ENCODE data around the gene AFF2.

Gene AFF2

DNA sequence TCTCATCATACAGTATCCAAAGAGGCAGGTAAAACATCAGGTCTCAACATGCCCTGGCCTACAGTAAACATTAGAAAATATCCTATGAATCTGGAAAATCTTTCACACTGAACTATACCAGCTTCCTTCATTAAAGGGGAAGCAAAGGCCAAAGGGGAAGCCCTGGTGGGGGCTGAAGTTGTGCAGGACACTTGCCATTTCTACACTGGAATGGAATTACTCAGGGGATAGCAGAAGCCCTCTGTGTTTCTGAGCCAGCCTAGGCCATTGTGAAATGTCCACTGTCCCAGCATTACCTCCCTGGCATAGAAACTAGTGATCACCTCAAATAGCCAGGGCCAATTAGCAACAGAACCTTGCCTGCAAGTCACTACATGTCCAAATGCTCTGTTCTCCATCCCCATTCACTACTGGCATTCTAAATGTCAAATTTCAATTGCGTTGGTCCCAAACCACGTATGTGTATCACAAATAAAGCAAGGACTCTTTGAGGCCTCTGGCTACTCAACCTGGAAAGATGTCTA is 429.9 kb downstream of the AFF2 start:
- no peaks in the 10 kb centered on the region for H3K9me3 ChIP-seq (ENCODE audit: insufficient read depth, low read length)
- TF ChIP-seq YY1 (IDR thresholded peaks at IDR 0.05; ENCODE audit: insufficient read depth, insufficient read length) (no peak), ZNF274 (IDR thresholded peaks at IDR 0.05; ENCODE audit: low read depth, low read length) (no peak), SUZ12 (IDR thresholded peaks at IDR 0.05; ENCODE audit: extremely low read depth, insufficient read depth, insufficient read length) (no peak)
- H3K27me3 ChIP-seq (ENCODE audit: insufficient read depth, insufficient read length): no peaks in the 10 kb centered on the region

DNA sequence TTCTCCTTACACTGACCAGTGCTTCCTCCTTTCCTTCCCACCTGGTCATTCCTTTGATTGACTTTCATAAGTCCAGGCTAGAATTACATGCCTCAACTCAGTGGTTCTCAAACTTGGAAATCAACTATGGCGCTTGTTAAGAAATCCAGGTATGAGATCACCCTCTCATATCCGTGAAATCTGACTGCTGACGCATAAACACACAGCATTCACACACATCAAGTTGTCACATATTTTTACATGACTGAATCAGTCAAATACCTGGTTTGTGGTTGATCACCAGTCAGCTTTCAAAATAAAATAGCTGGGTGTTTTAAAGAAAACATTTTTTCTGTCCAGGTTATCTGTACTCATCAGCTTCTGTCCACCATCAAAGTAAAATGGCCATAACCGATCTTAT is 433.5 kb downstream of the AFF2 start:
- H3K36me3 ChIP-seq (ENCODE audit: insufficient read depth, insufficient read length, low read length): no peaks in the 10 kb centered on the region
- TF ChIP-seq ZNF274 (IDR thresholded peaks at IDR 0.05; ENCODE audit: low read depth, low read length) (no peak), YY1 (IDR thresholded peaks at IDR 0.05; ENCODE audit: insufficient read depth, insufficient read length) (no peak), SUZ12 (IDR thresholded peaks at IDR 0.05; ENCODE audit: extremely low read depth, insufficient read depth, insufficient read length) (no peak)
- no peak overlapping the region for H3K4me3 ChIP-seq (ENCODE audit: insufficient read length, low read depth)
- H3K4me1 ChIP-seq (ENCODE audit: insufficient read depth, insufficient read length): no peaks in the 10 kb centered on the region
- no peaks in the 10 kb centered on the region for H3K27me3 ChIP-seq (ENCODE audit: insufficient read depth, insufficient read length)
- no peak overlapping the region for H3K9ac ChIP-seq (ENCODE audit: insufficient read length, low read depth)
- DNase-seq (ENCODE audit: low read depth, low spot score): no peak
- no peaks in the 10 kb centered on the region for H3K9me3 ChIP-seq (ENCODE audit: insufficient read depth, low read length)

More for the DNA sequence above, 429.9 kb downstream of the AFF2 start:
- H3K4me1 ChIP-seq (ENCODE audit: insufficient read depth, insufficient read length): no peaks in the 10 kb centered on the region
- no peaks in the 10 kb centered on the region for H3K36me3 ChIP-seq (ENCODE audit: insufficient read depth, insufficient read length, low read length)
- no peak for DNase-seq (ENCODE audit: low read depth, low spot score)
- H3K4me3 ChIP-seq (ENCODE audit: insufficient read length, low read depth): no peak overlapping the region
- H3K9ac ChIP-seq (ENCODE audit: insufficient read length, low read depth): no peak overlapping the region

DNA sequence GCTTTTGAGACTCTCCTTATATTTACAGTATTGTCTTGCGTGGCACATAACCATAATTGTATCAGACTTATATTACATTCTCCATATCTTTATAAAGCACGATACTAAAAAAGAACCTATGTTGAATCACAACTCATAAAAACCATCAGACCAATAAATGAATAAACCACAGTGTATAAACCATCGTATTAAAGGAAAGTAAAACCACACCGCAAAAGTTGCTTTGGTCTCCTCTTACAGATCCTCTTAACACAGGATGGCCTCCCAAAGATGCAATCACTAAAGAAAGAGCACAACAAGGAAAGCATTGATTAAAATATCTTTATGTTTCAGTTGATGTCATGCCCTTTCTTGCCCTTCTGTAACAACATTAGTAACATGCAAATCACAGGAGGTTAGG is 437.9 kb downstream of the AFF2 start:
- no peak for DNase-seq (ENCODE audit: low read depth, low spot score)
- Histone ChIP-seq H3K9ac (ENCODE audit: insufficient read length, low read depth) (no peak overlapping the region), H3K36me3 (ENCODE audit: insufficient read depth, insufficient read length, low read length) (no peaks in the 10 kb centered on the region), H3K9me3 (ENCODE audit: insufficient read depth, low read length) (no peaks in the 10 kb centered on the region), H3K4me1 (ENCODE audit: insufficient read depth, insufficient read length) (no peaks in the 10 kb centered on the region), H3K4me3 (ENCODE audit: insufficient read length, low read depth) (no peak overlapping the region), H3K27me3 (ENCODE audit: insufficient read depth, insufficient read length) (no peaks in the 10 kb centered on the region)
- TF ChIP-seq SUZ12 (IDR thresholded peaks at IDR 0.05; ENCODE audit: extremely low read depth, insufficient read depth, insufficient read length): no peak
- no peak for TF ChIP-seq YY1 (IDR thresholded peaks at IDR 0.05; ENCODE audit: insufficient read depth, insufficient read length)
- no peak for TF ChIP-seq ZNF274 (IDR thresholded peaks at IDR 0.05; ENCODE audit: low read depth, low read length)

DNA sequence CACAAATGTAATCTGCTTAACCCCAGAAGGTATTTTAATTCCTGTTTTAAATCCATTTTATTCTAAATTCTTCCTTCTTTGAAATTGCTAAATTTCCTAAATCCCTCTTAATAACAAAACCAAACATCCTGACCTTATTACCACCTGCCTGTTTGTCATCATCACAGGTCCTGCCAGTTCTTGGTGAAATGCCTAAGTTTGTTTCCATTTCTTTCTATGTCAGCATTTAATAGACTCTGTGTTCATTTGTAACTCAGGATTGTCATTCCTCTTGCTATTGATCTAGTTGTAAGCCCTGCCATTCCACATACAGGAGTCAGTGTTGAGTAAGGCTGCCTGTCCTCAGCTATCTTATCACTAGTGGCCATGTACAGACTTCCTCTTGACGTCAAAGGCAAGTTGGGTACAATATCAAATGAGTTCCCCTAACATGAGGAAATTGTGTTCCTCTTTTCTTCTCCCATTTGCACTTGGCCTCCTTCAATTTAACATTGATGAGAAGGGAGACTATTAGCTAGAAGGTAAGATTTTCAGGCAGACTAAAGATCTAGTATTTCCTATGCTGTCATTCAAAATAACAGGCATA is 440.1 kb downstream of the AFF2 start:
- no peaks in the 10 kb centered on the region for H3K36me3 ChIP-seq (ENCODE audit: insufficient read depth, insufficient read length, low read length)
- DNase-seq (ENCODE audit: low read depth, low spot score): no peak
- no peak overlapping the region for H3K4me3 ChIP-seq (ENCODE audit: insufficient read length, low read depth)
- no peaks in the 10 kb centered on the region for H3K27me3 ChIP-seq (ENCODE audit: insufficient read depth, insufficient read length)
- H3K9ac ChIP-seq (ENCODE audit: insufficient read length, low read depth): no peak overlapping the region
- H3K9me3 ChIP-seq (ENCODE audit: insufficient read depth, low read length): no peaks in the 10 kb centered on the region
- H3K4me1 ChIP-seq (ENCODE audit: insufficient read depth, insufficient read length): no peaks in the 10 kb centered on the region
- no peak for TF ChIP-seq ZNF274 (IDR thresholded peaks at IDR 0.05; ENCODE audit: low read depth, low read length)
- TF ChIP-seq SUZ12 (IDR thresholded peaks at IDR 0.05; ENCODE audit: extremely low read depth, insufficient read depth, insufficient read length): no peak
- no peak for TF ChIP-seq YY1 (IDR thresholded peaks at IDR 0.05; ENCODE audit: insufficient read depth, insufficient read length)

DNA sequence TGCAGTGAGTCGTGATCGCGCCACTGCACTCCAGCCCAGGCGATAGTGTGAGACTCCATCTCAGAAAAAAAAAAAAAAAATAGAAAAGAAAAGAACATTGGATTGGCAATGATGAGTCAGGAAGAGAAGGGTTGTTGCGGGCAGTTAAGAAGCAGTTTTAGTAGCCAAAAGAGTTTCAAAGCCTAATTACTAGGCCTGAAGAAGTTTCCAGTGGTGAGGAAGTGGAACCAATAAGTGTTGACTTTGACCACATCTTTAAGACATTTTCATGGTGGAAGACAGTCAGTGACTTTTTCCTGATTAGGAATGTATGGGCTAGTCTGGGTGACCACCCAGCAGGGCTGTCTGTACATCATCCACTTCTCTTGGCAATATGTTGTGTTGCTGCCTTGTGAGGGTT is 442.3 kb downstream of the AFF2 start:
- H3K4me1 ChIP-seq (ENCODE audit: insufficient read depth, insufficient read length): no peaks in the 10 kb centered on the region
- H3K9me3 ChIP-seq (ENCODE audit: insufficient read depth, low read length): no peaks in the 10 kb centered on the region
- no peak overlapping the region for H3K4me3 ChIP-seq (ENCODE audit: insufficient read length, low read depth)
- H3K27me3 ChIP-seq (ENCODE audit: insufficient read depth, insufficient read length): no peaks in the 10 kb centered on the region
- no peak for DNase-seq (ENCODE audit: low read depth, low spot score)
- H3K9ac ChIP-seq (ENCODE audit: insufficient read length, low read depth): no peak overlapping the region
- TF ChIP-seq YY1 (IDR thresholded peaks at IDR 0.05; ENCODE audit: insufficient read depth, insufficient read length) (no peak), SUZ12 (IDR thresholded peaks at IDR 0.05; ENCODE audit: extremely low read depth, insufficient read depth, insufficient read length) (no peak), ZNF274 (IDR thresholded peaks at IDR 0.05; ENCODE audit: low read depth, low read length) (no peak)
- no peaks in the 10 kb centered on the region for H3K36me3 ChIP-seq (ENCODE audit: insufficient read depth, insufficient read length, low read length)

DNA sequence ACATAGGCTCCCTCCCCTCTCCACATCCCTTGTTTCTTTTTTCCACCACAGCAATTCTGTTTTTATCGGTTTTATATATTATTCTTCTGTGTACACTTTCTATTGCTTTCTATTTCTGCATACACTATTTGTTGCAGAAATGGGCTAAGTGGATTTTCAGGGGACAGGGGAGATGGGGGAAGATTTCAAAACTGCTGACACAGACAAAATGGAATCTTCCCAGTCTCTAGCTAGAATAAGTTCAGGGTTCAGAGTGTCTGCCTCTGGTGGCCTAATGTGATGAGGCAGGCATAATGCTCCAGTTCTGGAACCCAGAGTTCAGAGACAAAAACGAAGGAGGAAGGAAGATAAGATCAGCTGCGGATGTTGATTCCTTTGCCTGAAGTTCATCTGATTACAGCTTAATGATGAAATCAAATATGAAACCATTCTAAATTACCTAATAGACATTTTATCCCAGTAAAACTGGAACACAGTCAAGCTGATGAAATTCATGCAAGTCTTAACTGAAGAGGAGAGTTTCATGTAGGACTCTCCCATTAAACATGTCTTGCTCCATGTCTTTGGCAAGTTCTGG is 447.1 kb downstream of the AFF2 start:
- Histone ChIP-seq H3K9ac (ENCODE audit: insufficient read length, low read depth) (no peak overlapping the region), H3K4me3 (ENCODE audit: insufficient read length, low read depth) (no peak overlapping the region), H3K36me3 (ENCODE audit: insufficient read depth, insufficient read length, low read length) (no peaks in the 10 kb centered on the region), H3K9me3 (ENCODE audit: insufficient read depth, low read length) (no peaks in the 10 kb centered on the region), H3K4me1 (ENCODE audit: insufficient read depth, insufficient read length) (no peaks in the 10 kb centered on the region), H3K27me3 (ENCODE audit: insufficient read depth, insufficient read length) (no peaks in the 10 kb centered on the region)
- no peak for TF ChIP-seq SUZ12 (IDR thresholded peaks at IDR 0.05; ENCODE audit: extremely low read depth, insufficient read depth, insufficient read length)
- no peak for TF ChIP-seq YY1 (IDR thresholded peaks at IDR 0.05; ENCODE audit: insufficient read depth, insufficient read length)
- DNase-seq (ENCODE audit: low read depth, low spot score): no peak

DNA sequence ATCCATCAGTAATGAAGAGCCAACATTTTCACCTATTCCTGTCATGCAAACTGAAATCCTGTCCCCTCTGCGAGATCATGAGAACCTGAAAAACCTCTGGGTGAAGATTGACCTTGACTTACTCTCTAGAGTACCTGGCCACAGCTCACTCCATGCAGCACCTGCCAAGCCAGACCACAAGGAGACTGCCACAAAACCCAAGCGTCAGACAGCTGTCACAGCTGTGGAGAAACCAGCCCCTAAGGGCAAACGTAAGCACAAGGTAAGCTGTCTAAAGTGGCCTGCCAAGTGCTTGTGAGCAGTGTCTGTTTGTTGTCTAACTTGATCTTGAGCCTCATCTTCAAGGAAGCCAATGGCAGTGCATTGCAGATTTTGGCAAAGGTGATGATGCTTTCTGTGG is 455.9 kb downstream of the AFF2 start:
- H3K4me1 ChIP-seq (ENCODE audit: insufficient read depth, insufficient read length): no peaks in the 10 kb centered on the region
- no peaks in the 10 kb centered on the region for H3K27me3 ChIP-seq (ENCODE audit: insufficient read depth, insufficient read length)
- H3K9me3 ChIP-seq (ENCODE audit: insufficient read depth, low read length): no peaks in the 10 kb centered on the region
- H3K9ac ChIP-seq (ENCODE audit: insufficient read length, low read depth): no peak overlapping the region
- H3K4me3 ChIP-seq (ENCODE audit: insufficient read length, low read depth): no peak overlapping the region
- DNase-seq (ENCODE audit: low read depth, low spot score): no peak
- no peak for TF ChIP-seq ZNF274 (IDR thresholded peaks at IDR 0.05; ENCODE audit: low read depth, low read length)
- no peak for TF ChIP-seq SUZ12 (IDR thresholded peaks at IDR 0.05; ENCODE audit: extremely low read depth, insufficient read depth, insufficient read length)
- TF ChIP-seq YY1 (IDR thresholded peaks at IDR 0.05; ENCODE audit: insufficient read depth, insufficient read length): no peak
- H3K36me3 ChIP-seq (ENCODE audit: insufficient read depth, insufficient read length, low read length): no peaks in the 10 kb centered on the region

Measured in NT2/D1 (cell line).